K562 (cell line): Measurements from ENCODE around the gene SLC22A4. TPM values are rescaled to one million over a fixed set of nuclear protein-coding genes. Genes with fewer than 3 reads are reported as not detected.

Source experiments
- CC2D1A ChIP-seq: fragments of 450-650 bp; IDR thresholded peaks from 2 replicates; pipeline ENCODE4 v1.6.1; 2017; ENCODE audit warnings: mild to moderate bottlenecking
- CREBBP ChIP-seq: IDR thresholded peaks from one replicate; pipeline ENCODE4 v1.6.1; 2012; ENCODE audit warnings: low read depth, mild to moderate bottlenecking, control low read depth, inconsistent platforms, low read length
- CTCF ChIP-seq, 3 experiments: IDR thresholded peaks in 2 of 3; conservative IDR thresholded peaks in 1 of 3; 2 replicates each; pipeline ENCODE4 v1.5.1; 2011 to 2012; ENCODE audit warnings: low read length in 3 of 3, mild to moderate bottlenecking in 3 of 3, control low read depth in 2 of 3, improper control_type of control experiment in 1 of 3, inconsistent platforms in 1 of 3, low read depth in 1 of 3, mixed read lengths in 1 of 3, moderate library complexity in 1 of 3; ENCODE audit not compliant: insufficient read depth in 2 of 3
- ETS2 ChIP-seq: IDR thresholded peaks from 2 replicates; pipeline ENCODE4 v1.6.1; 2016; ENCODE audit warnings: borderline replicate concordance, missing genetic modification characterization, mild to moderate bottlenecking, moderate library complexity, missing compliant biosample characterization; ENCODE audit not compliant: poor library complexity, severe bottlenecking
- MCM3 ChIP-seq: fragments of 450-650 bp; IDR thresholded peaks from 2 replicates; pipeline ENCODE4 v1.6.1; 2016
- MTA1 ChIP-seq: fragments of 450-650 bp; IDR thresholded peaks from 2 replicates; pipeline ENCODE4 v1.6.1; 2017; ENCODE audit warnings: borderline replicate concordance
- PBX2 ChIP-seq, 2 experiments: IDR thresholded peaks in 1 of 2; conservative IDR thresholded peaks in 1 of 2; 2 replicates each; pipeline ENCODE4 v1.6.1; 2016; ENCODE audit warnings: low read depth in 2 of 2, mild to moderate bottlenecking in 1 of 2, missing compliant biosample characterization in 1 of 2, missing genetic modification characterization in 1 of 2, moderate library complexity in 1 of 2
- SMAD1 ChIP-seq: fragments of 150-350 bp; IDR thresholded peaks from 2 replicates; pipeline ENCODE4 v1.6.1; 2014; ENCODE audit warnings: low read length, low read depth; ENCODE audit not compliant: partially characterized antibody
- USF1 ChIP-seq: sonication (generic); formaldehyde crosslinking; IDR thresholded peaks from 2 replicates; pipeline ENCODE4 v1.9.0; 2022; ENCODE audit warnings: mild to moderate bottlenecking, missing genetic modification reagents
- VEZF1 ChIP-seq: fragments of 200-800 bp; sonication (Bioruptor generic); IDR thresholded peaks from 2 replicates; pipeline ENCODE4 v1.6.1; 2017; ENCODE audit warnings: missing genetic modification characterization, missing compliant biosample characterization
- YBX1 ChIP-seq: fragments of 450-650 bp; IDR thresholded peaks from 2 replicates; pipeline ENCODE4 v1.7.1; 2016; ENCODE audit warnings: mild to moderate bottlenecking
- ZNF24 ChIP-seq: fragments of 450-650 bp; IDR thresholded peaks from 2 replicates; pipeline ENCODE4 v1.6.1; 2016
- ZNF282 ChIP-seq: sonication (generic); formaldehyde crosslinking; IDR thresholded peaks from 2 replicates; pipeline ENCODE4 v1.8.1; 2023; ENCODE audit warnings: missing genetic modification reagents
- ZNF668 ChIP-seq: fragments of 250-450 bp; sonication (Bioruptor Pico); IDR thresholded peaks from 2 replicates; pipeline ENCODE4 v1.8.0; 2022; ENCODE audit warnings: mild to moderate bottlenecking, inconsistent platforms
- ZNF696 ChIP-seq: fragments of 250-450 bp; sonication (Bioruptor Pico); conservative IDR thresholded peaks from 2 replicates; pipeline ENCODE4 v1.4.0; 2020; ENCODE audit warnings: mild to moderate bottlenecking, moderate library complexity
- ZNF780A ChIP-seq: fragments of 250-450 bp; sonication (Bioruptor Pico); IDR thresholded peaks from 2 replicates; pipeline ENCODE4 v1.5.0; 2021; ENCODE audit warnings: mild to moderate bottlenecking
- polyA plus RNA-seq, 8 experiments: library from polyadenylated mRNA; depleted of rRNA in 4 of 8; stranded (reverse) in 5 of 8; unstranded in 3 of 8; fragments of >200 nt; fragmentation: Nextera tagmentation in 2 of 8; fragmentation: Illumina TruSeq in 1 of 8; extraction: Ambion mirVana in 2 of 8; extraction: Trizol in 1 of 8; gene quantifications; 2 replicates each; pipeline versions ENCODE4 v1.2.1 to v1.2.3, GENCODE V29; 2011 to 2014; ENCODE audit warnings: inconsistent platforms in 1 of 8, missing spikeins in 1 of 8
- total RNA-seq, 7 experiments: library from RNA; depleted of rRNA in 6 of 7; stranded (reverse); fragments of >200 nt in 6 of 7; fragmentation: Illumina TruSeq in 2 of 7; extraction: Trizol in 2 of 7; gene quantifications; 2 replicates each; pipeline versions ENCODE4 v1.2.1 to v1.2.3, GENCODE V29; 2011 to 2021; ENCODE audit warnings: low replicate concordance in 1 of 7

Gene SLC22A4
- total and polyA plus RNA-seq, 9 of the 15 experiments (the other 6 are each of a cell fraction or from before 2014, with no cell fraction given): 2.7 to 9.5 (median 6.2) TPM

GRCh38 chr5:132386644-132387286, 92.6 kb downstream of the SLC22A4 start (continued):
- TF ChIP-seq ZNF780A (CRISPR knock-in tag): no peak
- TF ChIP-seq CC2D1A: peak; percentile 72; the same call in 1 of the 2 replicates
- no peak for TF ChIP-seq ZNF24
- TF ChIP-seq CTCF (IDR thresholded peaks at IDR 0.05 in 2 of 3, conservative IDR thresholded peaks at IDR 0.05 in 1 of 3; ENCODE audit: insufficient read depth in 2 of 3, low read depth in 1 of 3, low read length in 3 of 3): peak; percentile 81 to 87 (median 82)
- TF ChIP-seq MTA1: no peak
- TF ChIP-seq USF1: peak; percentile 29; the same call in 1 of the 2 replicates
- TF ChIP-seq PBX2 (CRISPR knock-in tag; IDR thresholded peaks at IDR 0.05; ENCODE audit: low read depth): no peak
- no peak for TF ChIP-seq PBX2 (tag; conservative IDR thresholded peaks at IDR 0.05; ENCODE audit: low read depth)
- no peak for TF ChIP-seq ZNF668
- TF ChIP-seq ETS2: no peak
- TF ChIP-seq SMAD1: no peak
- no peak for TF ChIP-seq CREBBP
- TF ChIP-seq MCM3: no peak
- TF ChIP-seq YBX1: no peak
- 0 out of 2 replicates have a peak, but pooled peaks have one; percentile 14 for TF ChIP-seq VEZF1 (CRISPR knock-in tag)
- TF ChIP-seq ZNF696 (CRISPR knock-in tag): no peak
- no peak for TF ChIP-seq ZNF282 (CRISPR knock-in tag)
